GM18519 (cell line): ENCODE data around the gene APOB.

ENCODE experiments used
- ATAC-seq: cut with Tn5 transposase; IDR thresholded peaks from one replicate; pipeline ENCODE4 v1.9.1; 2021; ENCODE audit warnings: mild to moderate bottlenecking, moderate library complexity; ENCODE audit not compliant: unreplicated experiment, low FRiP score

Gene APOB

DNA sequence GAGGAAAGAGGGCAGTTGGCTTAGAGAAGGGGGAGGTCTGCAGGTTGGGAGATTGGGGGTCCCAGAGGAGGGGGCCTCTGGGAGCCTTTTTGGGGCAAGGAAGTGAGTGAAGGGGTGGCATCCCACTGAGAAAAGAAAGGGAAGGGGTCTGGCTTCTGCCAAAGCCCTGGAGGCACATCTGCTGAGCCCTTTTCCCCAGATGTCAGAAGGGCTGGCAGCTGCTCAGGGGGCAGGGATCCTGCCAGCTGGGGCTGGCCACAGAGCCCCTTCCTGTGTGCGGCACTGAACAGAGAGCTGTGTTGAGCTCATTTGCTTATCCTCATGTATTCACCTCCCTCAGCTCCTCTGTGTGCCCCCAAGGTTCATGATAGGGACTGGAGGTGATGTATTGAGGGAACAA lies 54.5 kb downstream of the APOB start:
- ATAC-seq: no peak

DNA sequence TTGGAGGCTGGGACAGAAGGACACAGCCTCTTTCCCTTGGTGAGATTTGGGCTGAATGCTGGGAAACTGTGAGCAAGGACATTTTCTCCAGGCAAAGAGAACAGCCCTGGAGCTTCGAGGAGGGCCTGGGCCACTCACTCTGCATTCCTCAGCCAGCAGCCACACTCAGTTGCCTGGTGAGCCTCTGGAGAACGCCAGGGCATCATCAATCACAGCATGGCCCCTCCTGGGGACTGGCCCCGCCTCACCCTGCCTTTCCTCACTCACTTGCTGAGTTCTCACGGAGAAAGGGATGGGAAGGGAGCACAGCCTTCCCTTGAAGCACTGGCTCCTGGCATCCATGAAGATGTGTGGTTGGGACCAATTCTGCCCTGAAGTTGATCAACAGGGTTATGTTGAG lies 55.0 kb downstream of the APOB start:
- no peak for ATAC-seq

DNA sequence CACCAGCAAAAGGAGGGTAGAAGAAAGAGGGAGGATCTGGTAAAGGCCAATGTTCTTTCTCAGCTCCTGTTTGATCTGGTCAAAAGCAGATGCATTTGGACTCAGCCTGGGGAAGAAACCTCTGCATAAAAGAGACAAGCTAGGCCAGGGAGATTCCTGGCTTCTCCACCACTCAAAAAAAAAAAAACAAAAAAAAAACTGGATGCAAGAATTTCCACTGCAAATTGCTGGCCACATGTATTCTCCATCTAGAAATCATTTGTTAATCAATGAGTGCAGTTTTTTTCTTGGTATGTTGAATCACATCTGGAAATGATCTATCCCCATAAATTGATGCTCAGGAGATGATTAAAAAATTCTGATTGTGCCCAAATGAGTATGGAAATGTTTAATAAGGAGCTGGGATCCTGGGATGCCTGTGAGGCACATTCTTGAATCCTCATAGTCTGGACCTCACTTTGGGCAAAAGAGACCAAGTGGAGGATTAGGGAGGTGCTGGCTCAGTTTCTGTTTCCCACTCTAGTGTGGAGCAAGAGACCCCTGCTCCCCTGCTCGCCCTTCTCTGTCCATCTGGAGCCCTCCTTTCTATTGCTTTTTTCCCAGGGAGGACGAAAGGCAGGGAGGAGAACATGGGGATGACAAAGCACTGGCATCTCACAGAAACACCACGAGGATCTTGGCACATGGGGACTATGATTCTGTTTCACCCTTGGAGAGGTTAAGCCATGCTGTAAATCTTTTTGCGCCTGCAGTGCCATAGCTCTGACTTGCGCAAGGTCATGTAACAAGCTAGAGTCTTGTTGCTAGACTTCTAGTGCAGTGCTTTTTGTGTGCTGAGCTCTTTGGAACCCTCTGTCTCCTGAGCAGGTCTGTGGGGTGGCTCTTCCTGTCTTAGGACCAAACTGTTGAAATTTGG lies 57.6 kb downstream of the APOB start:
- ATAC-seq: no peak

DNA sequence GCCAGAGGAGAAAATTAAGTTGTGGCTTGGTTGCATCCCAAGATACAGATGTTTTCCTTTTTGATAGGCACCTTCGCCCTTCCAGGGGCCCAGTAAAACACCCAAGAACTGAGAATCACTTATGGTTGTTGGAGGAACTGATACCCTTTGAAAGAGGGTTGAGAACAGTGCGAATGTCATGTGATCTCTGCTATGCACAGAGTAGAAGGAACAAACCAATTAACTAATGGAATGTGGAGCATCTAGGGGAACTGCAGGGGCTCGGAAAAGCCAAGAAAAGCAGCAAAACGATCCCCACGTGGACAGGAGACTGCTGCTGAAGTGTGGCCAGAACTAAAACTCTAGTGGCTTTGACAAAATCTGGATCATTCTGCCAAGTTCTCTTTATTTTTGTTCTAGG lies 58.8 kb downstream of the APOB start:
- ATAC-seq: no peak

DNA sequence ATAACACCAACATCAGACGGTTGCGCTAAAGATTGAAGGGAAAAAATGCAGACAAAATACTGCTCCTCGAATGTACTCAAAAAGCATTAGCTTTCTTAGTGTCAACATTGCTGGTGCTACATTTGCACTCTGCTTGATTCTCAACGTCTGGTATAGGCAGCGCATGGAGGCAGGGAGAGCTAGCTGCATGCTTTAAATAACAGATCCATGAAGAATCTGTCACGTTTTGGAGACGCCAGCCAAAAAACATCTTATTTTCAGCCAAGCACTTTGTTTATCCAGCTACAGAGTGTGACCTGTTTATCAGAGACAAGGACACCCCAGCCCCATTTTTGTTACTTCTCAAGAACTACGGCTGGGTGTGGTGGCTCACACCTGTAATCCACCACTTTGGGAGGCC lies 59.5 kb downstream of the APOB start:
- no peak for ATAC-seq

DNA sequence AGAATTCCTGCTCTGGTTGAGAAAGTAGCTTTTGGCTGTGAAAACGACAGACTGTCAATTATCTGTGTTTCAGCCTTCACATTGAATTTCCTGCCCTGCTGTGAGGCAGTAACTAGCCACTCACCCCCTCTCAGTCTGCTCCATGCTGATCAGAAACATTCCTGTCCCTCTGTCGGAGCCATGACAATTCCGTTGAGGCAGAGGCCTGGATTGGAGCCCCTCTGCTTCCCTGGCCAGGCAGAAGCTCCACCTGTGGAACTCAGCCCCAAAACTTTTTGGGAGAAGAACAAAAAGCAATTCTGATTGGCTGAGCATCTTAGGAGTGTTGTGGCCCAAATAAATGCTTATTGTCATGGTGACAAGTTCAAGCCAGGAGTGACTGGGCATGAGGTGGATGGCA lies 60.0 kb downstream of the APOB start:
- no peak for ATAC-seq

DNA sequence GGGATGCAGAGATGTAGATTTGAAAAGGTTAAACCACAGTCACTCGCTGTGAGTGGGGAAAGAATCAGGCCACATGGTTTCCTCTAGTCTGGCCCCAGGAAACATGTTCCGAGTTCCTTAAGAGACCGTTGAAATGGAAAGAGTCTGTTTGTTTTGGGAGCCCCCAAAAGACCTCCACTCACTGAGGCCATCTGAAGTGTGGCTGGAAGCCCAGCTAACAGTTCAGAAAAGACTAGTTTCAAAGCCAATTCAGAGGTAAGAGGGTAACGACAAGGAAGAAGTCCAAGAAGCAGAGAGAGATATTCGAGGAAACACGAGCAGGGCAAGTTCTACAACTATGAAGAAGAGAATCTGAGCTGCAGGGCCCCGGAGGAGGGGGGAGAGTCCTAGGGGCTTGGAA lies 61.0 kb downstream of the APOB start:
- no peak for ATAC-seq

DNA sequence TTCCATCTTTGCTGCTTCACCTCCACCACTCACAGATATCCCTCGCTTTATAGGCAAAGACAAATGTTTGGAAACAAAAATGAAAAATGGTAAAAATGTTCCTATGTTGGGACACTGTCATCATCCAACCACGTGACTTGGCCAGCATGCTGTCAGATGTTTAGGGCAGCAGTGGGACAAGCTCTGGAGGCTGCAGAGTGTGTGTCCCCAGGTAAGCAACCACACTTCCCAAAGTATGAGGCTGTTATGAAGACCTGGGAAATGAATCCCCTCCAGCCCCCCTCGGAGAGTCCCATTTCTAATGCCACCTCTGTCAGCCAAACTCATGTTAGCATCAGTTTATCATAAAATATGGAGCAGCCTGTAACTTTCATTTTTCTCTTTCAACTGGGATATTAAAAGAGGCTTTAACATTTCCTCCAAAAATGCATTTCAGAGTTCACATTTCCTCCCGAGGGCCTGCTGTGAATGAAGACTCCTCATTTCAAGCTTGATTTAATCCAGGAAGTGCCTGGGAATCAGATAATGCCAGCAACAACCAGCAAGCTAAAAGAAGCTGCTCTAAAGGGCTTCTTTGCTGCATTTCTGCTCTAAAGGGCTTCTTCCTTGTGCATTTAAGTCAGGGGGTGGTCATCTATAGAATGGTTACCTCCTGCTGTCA lies 66.2 kb downstream of the APOB start:
- no peak for ATAC-seq

DNA sequence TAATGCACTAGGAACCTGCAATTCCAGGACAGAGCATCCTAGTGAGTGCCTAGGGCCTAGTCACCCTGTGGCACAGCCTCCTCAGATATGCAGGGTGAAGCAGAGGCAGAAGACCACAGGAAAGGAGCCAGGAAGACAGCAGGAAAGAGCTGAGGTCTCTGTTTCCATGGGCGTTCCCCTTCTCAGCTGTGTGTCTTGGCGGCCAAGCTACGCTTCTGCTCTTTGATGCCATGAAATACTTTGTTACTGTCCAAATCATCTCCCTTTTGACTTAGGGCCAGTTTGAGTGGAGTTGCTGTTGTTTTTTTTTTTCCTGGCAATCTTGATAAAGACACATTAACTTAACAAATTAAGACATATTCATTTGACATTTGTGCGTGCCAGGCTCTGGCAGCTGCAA lies 67.3 kb downstream of the APOB start:
- no peak for ATAC-seq

DNA sequence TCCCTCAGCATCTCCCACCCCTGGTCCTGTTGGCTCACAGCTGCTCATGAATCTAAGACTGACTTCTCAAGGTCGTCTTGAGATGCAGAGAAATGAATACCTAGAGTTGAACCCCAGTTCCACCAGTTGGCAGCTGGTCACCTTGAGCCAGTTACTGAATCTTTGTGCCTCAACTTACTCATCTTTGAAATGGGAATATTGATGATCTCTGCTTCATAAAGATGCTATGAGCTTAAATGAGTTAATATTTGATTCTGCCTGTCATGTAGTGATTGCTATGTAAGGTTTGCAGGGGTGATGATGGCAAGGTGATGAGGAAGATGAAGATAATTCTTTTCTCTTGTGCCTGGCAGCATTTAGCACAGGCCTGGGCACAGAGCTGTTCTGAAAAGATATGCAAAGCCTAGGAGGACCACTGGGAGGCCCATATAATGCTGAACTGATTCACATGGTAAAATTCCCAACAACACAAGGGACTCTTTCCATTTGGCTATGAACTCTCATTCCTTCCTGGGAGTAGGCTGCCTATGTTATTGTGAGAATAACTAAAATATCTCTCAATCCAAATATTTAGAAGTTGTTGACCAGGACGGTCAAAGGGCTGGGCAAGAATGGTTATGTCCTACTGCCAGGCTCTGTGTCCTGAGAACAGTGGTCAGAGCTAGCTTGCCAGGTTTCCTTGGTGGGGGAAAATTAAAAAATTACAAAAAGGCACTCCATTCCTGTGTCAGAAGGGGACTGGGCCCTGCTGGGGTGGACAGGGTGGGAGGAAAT lies 70.9 kb downstream of the APOB start:
- ATAC-seq: no peak

DNA sequence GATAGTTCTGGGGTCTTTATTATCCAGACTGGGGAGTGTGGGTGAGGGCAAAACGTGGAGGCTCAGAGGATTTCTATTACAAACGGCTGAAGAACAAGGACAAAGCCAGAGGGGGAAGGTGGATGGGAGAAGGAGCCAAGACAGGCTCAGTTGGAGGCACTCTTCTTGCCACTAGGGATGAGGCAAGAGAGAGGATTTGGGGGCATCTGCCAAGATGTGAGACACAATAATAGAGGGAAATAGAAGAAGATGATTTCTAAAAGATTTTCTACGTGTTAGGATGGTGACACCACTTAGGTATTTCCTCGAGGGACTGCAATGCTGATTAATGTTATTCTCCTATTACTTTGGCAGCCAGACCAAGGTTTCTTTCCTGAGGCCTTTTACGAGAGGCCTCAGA lies 71.8 kb downstream of the APOB start:
- no peak for ATAC-seq

DNA sequence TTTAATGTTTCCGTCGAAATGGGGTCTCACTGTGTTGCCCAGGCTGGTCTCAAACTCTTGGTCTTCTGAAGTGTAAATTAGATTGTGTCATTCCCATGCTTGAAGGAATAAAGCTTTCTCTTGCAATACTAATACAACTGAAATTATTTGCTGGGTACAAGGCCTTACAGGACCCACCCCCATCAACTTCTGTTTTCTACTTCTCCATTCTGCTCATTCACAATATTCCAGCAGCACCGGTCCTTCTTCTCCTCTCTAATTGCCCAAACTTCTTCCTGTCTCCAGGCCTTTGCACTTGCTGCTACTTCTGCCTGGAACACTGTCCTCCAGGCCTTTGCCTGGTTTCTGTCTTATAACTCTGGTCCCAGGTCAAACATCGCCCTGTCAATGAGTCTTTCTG lies 73.8 kb downstream of the APOB start:
- ATAC-seq: no peak

DNA sequence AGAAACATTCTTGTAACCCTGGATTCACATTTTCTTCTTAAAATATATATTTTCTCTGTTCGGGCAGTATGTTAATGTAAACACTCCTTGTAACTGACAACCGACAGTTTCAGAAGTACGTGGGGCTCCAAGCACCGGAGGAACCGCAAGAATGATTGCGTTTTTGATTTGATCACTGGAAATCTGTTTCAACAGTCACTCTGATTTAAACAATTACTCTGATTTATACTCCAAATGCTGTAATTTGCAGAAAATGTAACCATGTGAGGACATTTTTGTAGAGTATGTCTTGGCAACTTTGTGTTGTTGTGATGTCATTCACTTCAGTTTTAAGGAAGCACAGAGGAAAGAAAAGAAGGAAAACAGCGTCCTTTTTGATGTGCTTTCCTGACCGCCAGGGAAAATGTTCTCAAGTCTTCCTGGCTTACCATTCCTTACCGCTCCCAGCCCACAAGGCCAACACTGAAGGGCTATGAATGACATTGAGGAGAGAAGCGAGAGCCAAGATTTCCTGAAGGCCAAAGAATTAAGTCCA lies 77.7 kb downstream of the APOB start:
- no peak for ATAC-seq

DNA sequence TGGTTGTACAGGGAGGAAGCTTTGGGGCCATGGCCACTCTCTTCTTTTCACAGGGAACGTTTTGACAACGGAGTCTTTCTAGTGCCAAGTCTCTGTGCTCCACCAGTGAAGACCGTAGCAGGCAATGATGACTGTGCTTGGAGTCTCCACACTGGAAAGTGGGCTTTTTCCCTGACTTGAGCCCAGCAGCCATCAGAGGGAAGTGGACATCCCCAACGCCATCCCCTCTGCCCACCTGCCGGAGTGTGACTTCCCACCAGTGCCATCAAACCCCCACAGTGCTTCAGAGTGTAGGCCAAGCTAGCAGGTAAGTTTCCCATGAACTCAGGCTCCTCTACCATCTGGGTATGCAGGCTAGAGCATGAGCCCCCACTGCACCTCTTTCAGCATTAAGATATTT lies 78.7 kb downstream of the APOB start:
- no peak for ATAC-seq

DNA sequence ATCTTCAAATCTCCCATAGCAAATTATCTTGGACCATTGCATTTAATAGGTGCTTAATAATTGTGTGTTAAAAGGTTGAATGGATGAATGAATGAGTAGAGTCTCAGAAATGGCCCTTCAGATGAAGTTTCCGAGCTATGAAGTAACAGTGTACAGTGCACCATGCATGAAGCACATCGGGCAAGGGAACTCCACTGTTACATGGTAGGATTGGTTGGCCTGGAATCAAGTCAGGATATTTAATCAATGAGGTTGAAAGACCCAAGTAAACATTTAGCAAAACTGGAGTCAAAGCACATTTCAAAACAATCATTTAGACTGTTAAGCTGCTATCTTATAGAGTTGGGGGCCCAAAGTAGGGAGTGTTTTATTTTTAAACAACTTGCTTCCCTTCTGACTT lies 80.0 kb downstream of the APOB start:
- ATAC-seq: no peak

DNA sequence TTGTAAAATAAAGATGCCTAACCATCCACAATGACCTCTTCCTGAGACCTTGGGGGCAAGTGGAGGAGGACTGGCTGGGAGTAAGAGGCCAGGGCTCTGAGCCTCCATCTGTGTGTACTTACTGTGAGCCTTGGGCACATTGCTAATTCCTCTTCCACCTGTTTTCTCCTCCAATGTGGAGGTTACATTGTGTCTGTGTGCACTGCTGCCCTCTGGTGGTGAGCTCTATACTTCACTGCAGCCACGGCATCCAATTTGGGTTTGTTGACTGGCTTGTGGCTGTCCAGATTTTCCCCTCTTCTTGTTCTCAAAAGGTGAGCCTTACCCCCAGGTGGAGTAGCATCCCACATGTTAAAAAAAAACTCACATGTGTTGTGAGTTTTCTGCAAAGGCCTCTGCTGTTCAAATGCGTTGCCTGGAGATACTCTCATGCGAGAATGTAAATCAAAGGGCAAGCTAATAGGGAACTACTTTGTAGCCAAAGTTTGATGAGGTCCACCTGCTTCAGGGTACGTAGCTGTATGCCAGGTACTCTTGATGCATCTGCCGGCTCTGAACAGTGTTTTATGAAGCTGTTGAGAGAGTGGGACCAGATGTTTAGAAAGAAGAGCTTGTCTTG lies 80.8 kb downstream of the APOB start:
- peak; percentile 71 for ATAC-seq

DNA sequence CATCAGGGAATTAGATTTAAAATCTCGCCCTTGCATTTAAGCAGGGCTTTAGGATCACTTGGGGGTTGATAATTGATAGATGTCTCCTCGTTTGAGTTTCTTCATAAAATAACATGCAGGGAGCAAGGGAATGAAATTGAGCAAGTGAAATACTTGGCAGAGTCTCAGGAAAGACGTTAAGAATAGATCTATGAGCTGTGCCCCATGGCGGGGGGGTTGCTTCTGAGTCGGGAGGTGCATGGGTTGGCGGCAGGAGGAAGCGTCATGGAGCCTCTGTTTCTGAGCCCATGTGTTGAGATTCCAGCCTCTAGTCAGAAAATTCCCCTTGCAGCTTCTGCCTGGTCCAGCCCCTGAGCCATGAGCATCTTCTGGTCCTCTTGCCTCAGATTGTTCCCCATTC lies 82.0 kb downstream of the APOB start:
- ATAC-seq: no peak

DNA sequence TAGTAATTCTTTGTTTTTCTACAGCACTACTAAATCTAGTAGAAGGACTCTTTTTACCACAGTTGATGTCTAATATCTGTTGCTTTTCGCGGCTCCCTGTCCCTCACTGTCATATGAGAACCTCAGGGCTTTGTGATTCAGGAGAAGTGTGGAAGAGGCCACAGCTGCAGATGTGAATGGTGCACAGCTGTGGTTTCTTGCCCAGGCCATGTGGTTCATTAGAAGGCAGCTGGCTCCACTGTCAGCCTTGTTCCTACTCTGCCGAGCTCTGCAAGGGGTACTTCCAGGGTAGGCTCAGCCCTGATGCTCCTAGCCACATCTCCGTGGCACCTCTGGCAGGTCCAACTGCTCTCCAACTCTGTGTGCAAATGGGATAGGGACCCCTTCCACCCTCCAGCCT lies 83.9 kb downstream of the APOB start:
- no peak for ATAC-seq

DNA sequence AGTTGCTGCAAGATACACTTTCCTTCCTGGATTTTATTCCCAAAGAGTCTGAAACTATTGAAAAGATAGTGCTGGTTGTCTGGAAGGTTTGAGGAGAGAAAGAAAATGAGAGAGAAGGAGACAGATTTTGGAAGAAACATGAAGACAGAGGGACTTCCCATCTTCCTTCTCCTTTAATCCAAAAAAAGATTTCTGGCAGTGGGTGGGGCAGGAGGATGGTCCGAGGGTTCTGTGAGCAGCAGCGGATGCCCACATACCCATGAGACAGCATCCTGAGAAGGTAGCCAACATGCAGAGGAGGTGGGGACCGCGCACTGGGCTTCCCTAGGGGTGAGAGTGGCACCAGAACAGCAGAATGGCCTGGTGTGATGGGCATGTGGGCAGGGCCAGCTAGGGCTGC lies 84.6 kb downstream of the APOB start:
- ATAC-seq: no peak

DNA sequence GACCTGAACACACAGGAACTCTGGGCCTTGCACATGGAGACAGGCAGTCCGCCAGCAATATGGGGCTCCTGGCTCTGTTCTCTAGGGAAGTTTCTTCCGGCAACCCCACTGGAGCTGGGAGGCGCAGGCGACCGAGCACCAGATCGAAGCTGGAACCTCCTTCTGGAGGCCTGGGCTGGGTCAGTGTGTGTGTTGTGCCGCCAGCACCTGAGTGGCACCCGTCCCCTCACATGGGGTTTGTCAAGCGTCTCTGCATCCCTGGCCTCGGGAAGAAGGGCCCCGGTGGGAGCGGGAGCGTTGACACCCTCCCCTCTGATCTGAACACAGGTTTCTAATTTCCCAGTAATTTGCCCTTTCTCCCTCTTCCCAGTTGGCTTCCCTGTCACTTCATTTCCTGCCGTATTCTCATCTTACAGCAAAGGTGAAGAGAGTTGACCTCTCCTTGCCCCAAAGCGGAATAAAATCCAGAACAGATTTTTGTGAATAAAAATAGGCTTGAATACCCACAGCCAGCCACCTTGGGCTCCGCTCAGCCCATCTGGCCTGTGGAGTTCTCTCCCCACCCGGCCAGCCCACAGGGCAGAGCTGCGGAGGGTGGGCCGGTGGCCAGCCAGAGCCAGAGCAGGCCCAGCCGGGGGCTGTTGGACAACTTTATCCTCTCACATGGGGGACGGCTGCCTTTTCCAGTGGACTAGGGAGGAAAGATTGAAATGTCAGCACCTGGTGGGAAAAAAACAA lies 85.9 kb downstream of the APOB start:
- ATAC-seq: no peak
